ENCODE results near the gene INVS.

DNA sequence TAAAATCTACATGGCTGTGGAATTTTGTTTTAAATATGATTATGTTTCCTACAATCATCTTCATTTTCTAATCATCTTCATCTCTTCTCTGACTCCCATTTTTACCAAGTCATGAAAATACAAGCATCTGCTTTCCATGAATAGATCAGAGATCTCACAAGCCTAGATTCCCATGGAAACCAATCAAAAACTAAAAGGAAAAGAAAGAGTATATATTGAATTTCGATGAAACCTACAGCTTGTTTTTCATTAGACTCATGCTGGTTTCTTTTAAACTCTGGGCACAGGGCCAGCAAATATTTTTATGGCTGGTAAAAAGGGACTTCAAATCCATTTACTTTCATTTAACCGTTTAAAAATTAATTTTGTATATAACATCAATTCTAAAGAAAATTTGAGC, 51.2 kb downstream of the INVS start:
- TF ChIP-seq CTCF (IDR thresholded peaks at IDR 0.05), result no peak
- TF ChIP-seq POLR2A (IDR thresholded peaks at IDR 0.05), result no peak
- no peak for TF ChIP-seq POLR2AphosphoS5 (IDR thresholded peaks at IDR 0.05)

All from prostate gland (tissue), 2 donors.